Smooth muscle cell (in vitro differentiated cells): ENCODE measurements around the gene TRPM1. TPM values are rescaled to one million over a fixed set of nuclear protein-coding genes. Genes with fewer than 3 reads are reported as not detected.

ENCODE experiments used
- DNase-seq: peaks from one replicate; lab custom pipeline; 2025; ENCODE audit not compliant: unreplicated experiment; lab: John Stamatoyannopoulos, UW
- H2AFZ ChIP-seq: fragments of 200-600 bp; sonication (generic); 2 replicates; pipeline ENCODE4 v1.6.0; 2016; ENCODE audit warnings: antibody characterized with exemption, low read depth, mild to moderate bottlenecking
- H3F3A ChIP-seq: fragments of 200-600 bp; sonication (generic); 2 replicates; pipeline ENCODE4 v1.6.0; 2017; ENCODE audit warnings: antibody characterized with exemption, low read depth
- H3K27ac ChIP-seq: fragments of 200-600 bp; sonication (generic); 2 replicates; pipeline ENCODE4 v1.5.1; 2016; ENCODE audit warnings: low read depth, mild to moderate bottlenecking
- H3K27me3 ChIP-seq: fragments of 200-600 bp; sonication (generic); 2 replicates; pipeline ENCODE4 v1.6.1; 2016; ENCODE audit warnings: low read depth, mild to moderate bottlenecking
- H3K36me3 ChIP-seq: fragments of 200-600 bp; sonication (generic); 2 replicates; pipeline ENCODE4 v1.5.1; 2016; ENCODE audit warnings: low read depth
- H3K4me1 ChIP-seq: fragments of 200-600 bp; sonication (generic); 2 replicates; pipeline ENCODE4 v1.5.1; 2016; ENCODE audit warnings: low read depth
- H3K4me2 ChIP-seq: fragments of 200-600 bp; sonication (generic); 2 replicates; pipeline ENCODE4 v1.6.0; 2016; ENCODE audit warnings: mild to moderate bottlenecking
- H3K4me3 ChIP-seq: fragments of 200-600 bp; sonication (generic); 2 replicates; pipeline ENCODE4 v1.5.1; 2016; ENCODE audit warnings: mild to moderate bottlenecking
- H3K79me2 ChIP-seq: fragments of 200-600 bp; sonication (generic); 2 replicates; pipeline ENCODE4 v1.6.0; 2016; ENCODE audit warnings: low read depth, mild to moderate bottlenecking
- H3K9ac ChIP-seq: fragments of 200-600 bp; sonication (generic); 2 replicates; pipeline ENCODE4 v1.6.0; 2016; ENCODE audit warnings: low read depth
- H3K9me3 ChIP-seq: fragments of 200-600 bp; sonication (generic); replicated peaks from 2 replicates; pipeline ENCODE4 v1.5.1; 2016; ENCODE audit warnings: low read depth
- H4K20me1 ChIP-seq: fragments of 200-600 bp; sonication (generic); 2 replicates; pipeline ENCODE4 v1.6.0; 2016; ENCODE audit warnings: low read depth
- WGBS: methylation state at CpG from one replicate; pipeline ENCODE4 v1.1.7; 2016; ENCODE audit warnings: low lambda C conversion rate; 5-methylcytosine and 5-hydroxymethylcytosine counted together
- polyA plus RNA-seq: library from polyadenylated mRNA; unstranded; fragments of >200 nt; fragmentation: Nextera tagmentation; extraction: Ambion mirVana; gene quantifications from 2 replicates; pipeline ENCODE4 v1.2.1, GENCODE V29; 2016
- total RNA-seq: library from RNA; depleted of rRNA; stranded (reverse); fragments of >200 nt; gene quantifications from 2 replicates; pipeline ENCODE4 v1.2.3, GENCODE V29; 2014
- TF ChIP-seq, protein P1 (sequence below): fragments of 200-600 bp; sonication (generic); IDR thresholded peaks from 2 replicates; pipeline ENCODE4 v1.5.1; 2017; ENCODE audit warnings: borderline replicate concordance, mild to moderate bottlenecking, antibody characterized with exemption; ENCODE audit not compliant: insufficient read depth, poor library complexity, severe bottlenecking

The TRPM1 gene
- total and polyA plus RNA-seq, 2 experiments from 2014 or later, result not detected

DNA sequence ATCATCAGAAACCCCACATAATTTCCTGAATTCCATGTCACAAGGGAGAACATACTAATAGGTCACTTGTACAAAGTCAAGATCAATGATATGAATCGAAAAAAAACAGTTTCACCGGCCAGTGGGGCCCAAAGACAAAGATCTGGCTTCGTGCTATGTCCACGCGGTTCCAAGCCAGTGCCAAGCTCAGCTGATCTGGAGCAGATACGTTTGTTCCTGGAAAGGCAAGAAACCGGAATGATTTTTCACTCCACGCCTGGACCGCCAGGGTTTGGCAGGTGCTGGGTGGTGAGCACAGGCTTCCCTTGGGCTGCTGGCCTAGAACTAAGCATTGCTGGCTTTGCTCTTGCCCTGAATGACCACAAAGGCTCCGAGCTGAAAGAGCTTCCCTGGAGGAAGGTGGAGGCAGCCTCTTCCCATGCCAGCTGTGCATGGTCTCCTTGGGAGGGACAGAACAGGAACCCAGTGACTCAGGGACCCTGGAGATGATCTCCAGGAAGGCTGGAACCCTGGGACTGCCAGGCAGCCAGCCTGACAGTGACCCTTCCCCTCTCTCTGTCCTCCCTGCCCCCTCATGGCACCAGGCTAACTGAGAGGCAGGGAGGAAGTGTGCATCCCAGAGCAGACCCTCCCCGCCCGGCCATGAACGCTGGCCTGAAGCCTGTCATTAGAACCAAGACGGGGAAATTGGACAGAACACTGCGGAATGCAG, 40.9 kb downstream of the TRPM1 start:
- H3K4me3 ChIP-seq, result no peak overlapping the region
- H3K27me3 ChIP-seq, result no peaks in the 10 kb centered on the region
- no peaks in the 10 kb centered on the region for H3K79me2 ChIP-seq
- H3K9ac ChIP-seq, result no peak overlapping the region
- no peak overlapping the region for H3K27ac ChIP-seq
- TF ChIP-seq, protein P1, sequence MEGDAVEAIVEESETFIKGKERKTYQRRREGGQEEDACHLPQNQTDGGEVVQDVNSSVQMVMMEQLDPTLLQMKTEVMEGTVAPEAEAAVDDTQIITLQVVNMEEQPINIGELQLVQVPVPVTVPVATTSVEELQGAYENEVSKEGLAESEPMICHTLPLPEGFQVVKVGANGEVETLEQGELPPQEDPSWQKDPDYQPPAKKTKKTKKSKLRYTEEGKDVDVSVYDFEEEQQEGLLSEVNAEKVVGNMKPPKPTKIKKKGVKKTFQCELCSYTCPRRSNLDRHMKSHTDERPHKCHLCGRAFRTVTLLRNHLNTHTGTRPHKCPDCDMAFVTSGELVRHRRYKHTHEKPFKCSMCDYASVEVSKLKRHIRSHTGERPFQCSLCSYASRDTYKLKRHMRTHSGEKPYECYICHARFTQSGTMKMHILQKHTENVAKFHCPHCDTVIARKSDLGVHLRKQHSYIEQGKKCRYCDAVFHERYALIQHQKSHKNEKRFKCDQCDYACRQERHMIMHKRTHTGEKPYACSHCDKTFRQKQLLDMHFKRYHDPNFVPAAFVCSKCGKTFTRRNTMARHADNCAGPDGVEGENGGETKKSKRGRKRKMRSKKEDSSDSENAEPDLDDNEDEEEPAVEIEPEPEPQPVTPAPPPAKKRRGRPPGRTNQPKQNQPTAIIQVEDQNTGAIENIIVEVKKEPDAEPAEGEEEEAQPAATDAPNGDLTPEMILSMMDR, result no peak
- H3K4me2 ChIP-seq, result no peak overlapping the region
- H3K36me3 ChIP-seq, result no peaks in the 10 kb centered on the region
- no peak overlapping the region for H2AFZ ChIP-seq
- no peaks in the 10 kb centered on the region for H4K20me1 ChIP-seq
- no peaks in the 10 kb centered on the region for H3K4me1 ChIP-seq
- H3K9me3 ChIP-seq, result no peaks in the 10 kb centered on the region
- no peaks in the 10 kb centered on the region for H3F3A ChIP-seq
- WGBS, result 91% methylated on average over 15 of the region's 15 CpGs
- no peak for DNase-seq

DNA sequence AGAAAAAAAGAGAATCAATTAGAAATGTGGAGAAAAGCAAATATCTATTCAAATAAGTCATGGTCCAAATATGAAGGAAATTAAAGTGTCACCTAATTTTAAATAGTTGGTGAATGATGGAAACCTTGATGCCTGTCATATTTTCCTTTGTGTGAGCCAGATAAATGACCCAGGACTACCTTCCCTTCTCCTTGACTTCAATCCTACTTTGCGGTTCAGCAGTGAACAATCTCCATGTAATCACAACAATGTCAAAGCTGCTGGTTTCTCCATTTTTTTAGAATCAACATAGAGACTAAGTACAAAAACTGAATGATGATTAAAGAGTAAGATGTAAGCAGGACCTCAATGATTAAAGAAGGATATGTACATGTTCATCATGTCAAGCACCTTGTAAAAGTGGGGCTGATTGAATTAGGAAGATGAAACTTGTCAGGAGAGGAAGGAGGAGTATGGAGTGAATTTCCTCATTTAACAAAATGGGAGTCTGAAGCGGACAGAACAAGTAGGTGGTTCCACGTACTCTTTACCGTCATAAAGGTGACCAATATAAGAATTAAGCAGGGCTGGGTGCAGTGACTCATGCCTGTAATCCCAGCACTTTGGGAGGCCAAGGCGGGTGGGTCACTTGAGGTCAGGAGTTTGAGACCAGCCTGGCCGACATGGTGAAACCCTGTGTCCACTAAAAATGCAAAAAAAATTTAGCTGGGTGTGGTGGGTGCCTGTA, 43.1 kb downstream of the TRPM1 start:
- no peaks in the 10 kb centered on the region for H3K27me3 ChIP-seq
- no peaks in the 10 kb centered on the region for H3K4me1 ChIP-seq
- no peaks in the 10 kb centered on the region for H3K79me2 ChIP-seq
- no peaks in the 10 kb centered on the region for H4K20me1 ChIP-seq
- H3F3A ChIP-seq, result no peaks in the 10 kb centered on the region
- no peak overlapping the region for H2AFZ ChIP-seq
- DNase-seq, result no peak
- no peaks in the 10 kb centered on the region for H3K9me3 ChIP-seq
- no peak overlapping the region for H3K4me2 ChIP-seq
- 91% methylated on average over 6 of the region's 6 CpGs for WGBS
- TF ChIP-seq, protein P1, result no peak
- H3K9ac ChIP-seq, result no peak overlapping the region
- no peaks in the 10 kb centered on the region for H3K36me3 ChIP-seq
- no peak overlapping the region for H3K27ac ChIP-seq
- H3K4me3 ChIP-seq, result no peak overlapping the region

DNA sequence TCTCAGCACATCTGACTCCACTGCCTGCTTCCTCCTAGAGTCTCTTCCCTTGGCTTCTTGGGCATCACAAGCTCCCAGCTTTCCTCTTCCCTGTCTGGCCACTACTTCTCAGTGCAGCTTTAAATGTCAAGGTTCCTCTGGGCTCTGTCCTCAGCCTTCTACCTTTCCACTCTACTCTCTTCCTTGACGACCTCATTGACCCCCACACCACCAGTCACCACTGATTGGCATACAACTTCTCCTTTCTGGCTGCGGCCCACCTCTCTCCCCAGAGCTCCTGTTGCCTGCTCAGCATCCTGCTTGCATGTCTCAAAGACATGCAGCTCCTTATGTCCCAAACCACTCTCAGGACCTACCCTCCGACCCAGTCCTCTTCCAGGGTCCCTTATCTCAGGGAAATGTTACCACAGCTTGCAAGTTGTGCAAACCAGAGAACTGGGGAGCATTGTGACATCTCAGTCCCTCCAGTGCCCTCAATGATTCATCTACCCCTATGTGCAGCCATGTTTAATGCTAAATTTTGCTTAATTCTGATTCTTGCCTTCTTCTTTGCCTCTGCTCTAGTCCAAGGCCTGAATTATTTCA, 49.9 kb downstream of the TRPM1 start:
- WGBS, result 89% methylated on average over 3 of the region's 3 CpGs
- no peaks in the 10 kb centered on the region for H3F3A ChIP-seq
- no peak for DNase-seq
- no peaks in the 10 kb centered on the region for H3K9me3 ChIP-seq
- no peak overlapping the region for H3K9ac ChIP-seq
- no peaks in the 10 kb centered on the region for H3K4me1 ChIP-seq
- H2AFZ ChIP-seq, result no peak overlapping the region
- H3K36me3 ChIP-seq, result no peaks in the 10 kb centered on the region
- no peak overlapping the region for H3K4me3 ChIP-seq
- no peak overlapping the region for H3K27ac ChIP-seq
- H4K20me1 ChIP-seq, result no peaks in the 10 kb centered on the region
- no peak overlapping the region for H3K4me2 ChIP-seq
- H3K27me3 ChIP-seq, result no peaks in the 10 kb centered on the region
- H3K79me2 ChIP-seq, result no peaks in the 10 kb centered on the region
- TF ChIP-seq, protein P1, result no peak
